CD8-positive, alpha-beta memory T cell (primary cell): ENCODE results near the gene SLC12A7. TPM values are rescaled to one million over a fixed set of nuclear protein-coding genes. Genes with fewer than 3 reads are reported as not detected.
A peak's percentile ranks its signal among the peaks of the same experiment; 100 is the strongest.
"Not testable (repeated sequence)": the region's sequence is repeated elsewhere in the genome, so short reads cannot be mapped to it uniquely, and the experiment has no call there.

Source experiments
- CTCF ChIA-PET: fragments of 350-600 bp; sonication (Branson Sonifier 250); formaldehyde crosslinking; loops from one replicate; lab custom pipeline; 2021; ENCODE audit warnings: antibody characterized with exemption; lab: Charles Lee
- POLR2A ChIA-PET: fragments of 350-600 bp; sonication (Branson Sonifier 250); formaldehyde crosslinking; loops from one replicate; lab custom pipeline; 2021; ENCODE audit warnings: antibody characterized with exemption; lab: Charles Lee
- DNase-seq, 5 donors: peaks; one replicate each; pipeline versions ENCODE4 v3.0.0 to v3.0.0-alpha.2; 2020 to 2022; ENCODE audit warnings: mixed read lengths in 1 of 5
- H3K27ac ChIP-seq: one replicate; pipeline ENCODE4 v1.7.0; 2013; ENCODE audit warnings: low read depth, mild to moderate bottlenecking, low read length, moderate library complexity
- H3K27me3 ChIP-seq: 2 replicates; pipeline ENCODE4 v1.7.0; 2013; ENCODE audit warnings: low read length, mild to moderate bottlenecking; ENCODE audit not compliant: insufficient read depth, poor library complexity, severe bottlenecking
- H3K36me3 ChIP-seq: 2 replicates; pipeline ENCODE4 v1.7.0; 2013; ENCODE audit warnings: mild to moderate bottlenecking, low read length, moderate library complexity; ENCODE audit not compliant: insufficient read depth
- H3K4me1 ChIP-seq: 2 replicates; pipeline ENCODE4 v1.7.0; 2013; ENCODE audit warnings: mild to moderate bottlenecking, low read length, moderate library complexity; ENCODE audit not compliant: insufficient read depth
- H3K4me3 ChIP-seq: 2 replicates; pipeline ENCODE4 v1.7.0; 2013; ENCODE audit warnings: mild to moderate bottlenecking, low read length
- H3K9me3 ChIP-seq: 2 replicates; pipeline ENCODE4 v1.7.0; 2013; ENCODE audit warnings: mild to moderate bottlenecking, low read length
- H3K27ac Mint-ChIP-seq, 8 donors: one replicate each; pipeline ENCODE4 v1.8.0; 2020 to 2021; ENCODE audit warnings: mixed read lengths in 8 of 8, mild to moderate bottlenecking in 6 of 8, inconsistent platforms in 3 of 8, moderate library complexity in 3 of 8
- H3K27me3 Mint-ChIP-seq, 2 donors: one replicate each; pipeline ENCODE4 v1.8.0; 2020 to 2021; ENCODE audit warnings: mixed read lengths in 2 of 2, mild to moderate bottlenecking in 1 of 2, moderate library complexity in 1 of 2
- H3K36me3 Mint-ChIP-seq, 3 donors: one replicate each; pipeline ENCODE4 v1.8.0; 2020 to 2021; ENCODE audit warnings: mixed read lengths in 3 of 3, inconsistent platforms in 1 of 3, mild to moderate bottlenecking in 1 of 3
- H3K4me1 Mint-ChIP-seq, 3 donors: one replicate each; pipeline ENCODE4 v1.8.0; 2020 to 2021; ENCODE audit warnings: mixed read lengths in 3 of 3, inconsistent platforms in 1 of 3, mild to moderate bottlenecking in 1 of 3
- H3K4me3 Mint-ChIP-seq, 7 donors: one replicate each; pipeline ENCODE4 v1.8.0; 2020 to 2021; ENCODE audit warnings: mixed read lengths in 7 of 7, mild to moderate bottlenecking in 6 of 7, moderate library complexity in 4 of 7, inconsistent platforms in 2 of 7
- H3K9me3 Mint-ChIP-seq, 5 donors: one replicate each; pipeline ENCODE4 v1.8.0; 2020 to 2022; ENCODE audit warnings: mixed read lengths in 5 of 5, mild to moderate bottlenecking in 3 of 5, moderate library complexity in 2 of 5, inconsistent platforms in 1 of 5
- polyA plus RNA-seq: library from polyadenylated mRNA; unstranded; fragments of 300-500 nt; fragmentation: Illumina TruSeq; gene quantifications from one replicate; pipeline ENCODE4 v1.2.3, GENCODE V29; 2021
- total RNA-seq, 2 experiments: library from RNA; stranded (reverse); gene quantifications; one replicate each; pipeline ENCODE4 v1.2.3, GENCODE V29; 2021

The SLC12A7 gene
- total and polyA plus RNA-seq, 3 experiments from 2014 or later = 4.9 to 20.0 (median 6.6) TPM

DNA sequence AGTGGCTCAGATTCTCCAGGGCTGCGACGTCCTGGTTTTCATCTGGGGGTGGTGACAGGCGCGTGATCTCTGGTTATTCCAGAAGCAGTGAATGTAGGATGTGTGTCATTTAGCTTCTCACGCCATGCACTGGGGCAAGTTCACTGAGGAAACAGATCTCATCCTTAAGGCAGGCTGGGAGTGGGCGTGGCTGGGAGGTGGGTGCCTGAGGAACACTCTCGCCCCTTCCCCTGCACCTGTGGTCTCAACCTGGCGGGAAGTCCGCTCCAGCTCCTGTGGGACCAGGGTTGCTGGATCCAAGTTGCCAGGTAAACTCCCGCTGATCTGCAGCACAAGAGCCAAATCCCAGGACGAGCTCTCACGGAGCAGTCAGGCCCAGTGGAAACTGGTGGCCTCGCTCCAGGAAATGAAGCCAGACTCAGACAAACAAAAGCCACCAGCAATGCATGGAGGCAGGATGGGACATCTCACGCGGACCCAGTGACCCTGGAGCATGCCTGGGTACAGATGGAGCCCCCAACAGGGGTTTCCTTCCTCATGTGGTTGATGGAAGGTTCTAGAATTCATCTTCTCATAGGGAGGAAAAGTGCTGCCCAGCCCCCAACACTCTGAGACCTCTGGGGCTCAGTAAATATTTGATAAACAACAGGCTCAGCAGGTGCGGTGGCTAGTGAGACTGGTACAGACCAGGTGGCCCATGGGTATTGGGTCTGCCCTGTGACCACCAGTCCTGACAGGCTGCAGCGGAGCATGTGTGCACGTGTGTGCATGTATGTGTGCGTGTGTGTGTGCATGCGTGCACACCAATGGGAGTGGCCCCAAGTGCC is 16.3 kb upstream of the SLC12A7 start:
- ChIA-PET POLR2A (no interaction called here), CTCF (no interaction called here)

DNA sequence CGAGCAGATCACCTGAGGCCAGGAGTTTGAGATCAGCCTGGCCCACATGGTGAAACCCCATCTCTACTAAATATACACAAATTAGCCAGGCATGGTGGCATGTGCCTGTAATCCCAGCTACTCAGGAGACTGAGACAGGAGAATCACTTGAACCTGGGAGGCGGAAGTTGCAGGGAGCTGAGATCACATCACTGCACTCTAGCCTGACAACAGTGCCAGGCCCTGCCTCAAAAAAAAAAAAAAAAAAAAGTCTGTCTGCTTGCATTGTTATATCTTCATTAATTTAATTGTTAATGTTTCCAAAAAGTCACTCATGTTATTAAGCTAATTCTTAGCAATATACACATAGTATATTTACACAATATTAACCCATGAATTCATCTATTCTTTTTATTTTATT is 13.8 kb upstream of the SLC12A7 start:
- H3K27ac Mint-ChIP-seq, H3K27me3 ChIP-seq, H3K9me3 Mint-ChIP-seq, H3K4me1 Mint-ChIP-seq, H3K36me3 Mint-ChIP-seq, H3K4me1 ChIP-seq, POLR2A ChIA-PET, H3K4me3 ChIP-seq, CTCF ChIA-PET, H3K27ac ChIP-seq, DNase-seq, H3K27me3 Mint-ChIP-seq, H3K9me3 ChIP-seq, H3K4me3 Mint-ChIP-seq, H3K36me3 ChIP-seq: not testable (repeated sequence)

More for the DNA sequence above, 16.3 kb upstream of the SLC12A7 start:
- Histone ChIP-seq H3K9me3 (no peaks in the 10 kb centered on the region), H3K27ac (no peak overlapping the region), H3K27me3 (no peaks in the 10 kb centered on the region), H3K36me3 (no peaks in the 10 kb centered on the region), H3K4me1 (no peaks in the 10 kb centered on the region), H3K4me3 (no peak overlapping the region)
- H3K4me1 Mint-ChIP-seq = peaks cover 0 to 2% (median 0%) of the 10 kb centered on the region in 3 donors
- no peaks in the 10 kb centered on the region for H3K36me3 Mint-ChIP-seq
- H3K9me3 Mint-ChIP-seq = no peaks in the 10 kb centered on the region
- no peak for DNase-seq
- H3K27me3 Mint-ChIP-seq = peaks cover 0 to 8% of the 10 kb centered on the region in 2 donors
- peak overlapping the region in 1 of 8 donors; percentile 27 for H3K27ac Mint-ChIP-seq
- H3K4me3 Mint-ChIP-seq = no peak overlapping the region

DNA sequence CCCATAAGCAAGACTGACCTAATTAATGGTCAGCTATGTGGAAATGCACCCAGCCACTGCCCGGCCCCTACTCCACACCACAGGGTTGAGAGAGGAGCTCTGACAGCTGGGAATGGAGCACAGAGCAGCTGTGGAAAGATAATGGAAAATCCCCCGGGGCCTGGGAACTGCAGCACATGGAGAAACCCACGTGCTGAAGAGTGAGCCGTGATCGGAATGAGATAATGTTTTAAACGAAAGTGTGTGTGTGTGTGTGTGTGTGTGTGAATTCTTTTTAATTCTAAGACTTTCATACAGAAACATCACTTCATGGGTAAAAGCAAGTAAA is 13.1 kb upstream of the SLC12A7 start:
- H3K27ac ChIP-seq = no peak overlapping the region
- POLR2A ChIA-PET = no interaction called here
- no peak overlapping the region for H3K4me3 ChIP-seq
- Mint-ChIP-seq H3K27me3 (peaks cover 0 to 9% of the 10 kb centered on the region in 2 donors), H3K27ac (no peak overlapping the region), H3K36me3 (no peaks in the 10 kb centered on the region), H3K4me3 (no peak overlapping the region), H3K9me3 (no peaks in the 10 kb centered on the region), H3K4me1 (peaks cover 0 to 2% (median 0%) of the 10 kb centered on the region in 3 donors)
- no peaks in the 10 kb centered on the region for H3K36me3 ChIP-seq
- H3K27me3 ChIP-seq = no peaks in the 10 kb centered on the region
- DNase-seq = no peak
- CTCF ChIA-PET = no interaction called here
- no peaks in the 10 kb centered on the region for H3K4me1 ChIP-seq
- H3K9me3 ChIP-seq = no peaks in the 10 kb centered on the region

DNA sequence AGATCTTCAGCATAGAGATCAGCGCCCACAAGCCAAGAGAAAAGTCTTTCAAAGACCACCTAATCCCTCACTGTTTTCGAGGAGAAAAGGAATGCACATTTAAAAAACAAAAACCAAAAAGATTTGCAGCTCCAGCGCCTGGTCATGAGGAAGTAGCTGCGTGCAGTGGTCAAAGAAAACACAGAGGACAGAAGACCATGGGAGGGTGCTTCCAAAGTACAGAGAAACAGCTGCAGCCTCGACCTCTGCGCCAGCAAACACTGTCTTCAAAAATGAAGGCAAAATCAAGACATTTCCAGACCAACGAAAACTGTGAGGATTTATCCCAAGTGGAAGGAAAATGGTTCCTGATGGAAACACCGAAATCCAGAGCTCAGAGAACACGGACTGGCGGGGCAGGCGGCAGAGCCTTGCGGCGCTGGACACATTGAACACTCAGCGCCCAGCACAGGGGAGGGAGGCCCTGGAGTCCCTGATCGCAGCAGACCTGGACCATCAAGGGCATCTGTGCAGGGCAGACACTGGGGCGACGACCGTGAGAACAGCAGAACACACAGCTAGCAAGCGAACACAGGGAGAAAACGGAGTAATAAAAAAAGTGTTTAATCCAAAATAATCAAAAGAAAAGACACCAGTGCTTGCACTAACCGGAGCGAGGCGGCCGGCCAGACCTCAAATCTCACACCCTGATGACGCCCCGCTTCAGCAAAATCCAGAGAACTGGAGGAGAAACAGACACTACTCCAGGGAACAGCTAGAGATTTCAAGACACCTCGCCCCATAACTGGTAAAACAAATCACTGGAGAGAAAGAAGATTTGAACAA is 12.6 kb upstream of the SLC12A7 start:
- H3K27ac Mint-ChIP-seq = peak overlapping the region in 1 of 8 donors; percentile 52
- no peaks in the 10 kb centered on the region for H3K36me3 Mint-ChIP-seq
- Histone ChIP-seq H3K4me3 (no peak overlapping the region), H3K36me3 (no peaks in the 10 kb centered on the region), H3K9me3 (no peaks in the 10 kb centered on the region), H3K27me3 (no peaks in the 10 kb centered on the region), H3K4me1 (no peaks in the 10 kb centered on the region), H3K27ac (no peak overlapping the region)
- H3K4me3 Mint-ChIP-seq = no peak overlapping the region
- CTCF ChIA-PET = no interaction called here
- H3K4me1 Mint-ChIP-seq = peaks cover 0 to 2% (median 0%) of the 10 kb centered on the region in 3 donors
- peaks cover 0 to 9% of the 10 kb centered on the region in 2 donors for H3K27me3 Mint-ChIP-seq
- DNase-seq = no peak
- H3K9me3 Mint-ChIP-seq = no peaks in the 10 kb centered on the region
- POLR2A ChIA-PET = no interaction called here

DNA sequence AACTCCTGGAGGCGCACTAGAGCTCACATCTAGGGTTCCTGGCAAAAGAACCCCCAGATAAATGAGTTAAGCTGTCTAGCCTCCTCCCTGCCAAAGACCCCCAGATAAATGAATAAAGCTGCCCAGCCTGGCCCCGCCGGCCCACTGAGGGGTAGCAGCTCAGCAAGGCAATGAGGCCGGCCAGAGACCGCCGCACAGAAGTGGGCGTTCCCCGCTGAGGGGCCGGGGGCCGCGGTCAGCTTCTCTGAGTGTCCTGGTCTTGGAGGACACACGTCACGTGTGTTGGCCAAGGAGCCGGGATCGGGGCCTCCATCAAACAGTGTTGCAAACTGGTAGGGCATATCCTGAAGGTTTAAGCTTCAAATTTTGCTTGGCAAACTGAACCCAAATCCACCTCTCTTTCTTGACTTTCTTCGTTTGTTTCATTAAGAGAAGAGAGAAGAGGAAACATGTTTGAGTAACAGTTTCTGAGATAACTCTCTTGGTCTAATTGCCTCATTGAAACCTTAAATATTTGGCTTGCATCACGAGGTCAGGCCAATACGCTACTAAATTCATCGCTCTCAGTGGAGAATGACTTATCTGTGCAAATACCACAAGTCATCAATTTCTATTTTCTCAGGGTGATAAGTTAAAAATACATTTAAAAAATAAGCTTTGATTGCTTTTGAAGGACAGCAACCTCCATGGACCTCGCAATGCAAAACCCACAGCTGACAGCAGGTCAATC is 11.7 kb upstream of the SLC12A7 start:
- DNase-seq = no peak
- H3K27me3 ChIP-seq = no peaks in the 10 kb centered on the region
- Mint-ChIP-seq H3K9me3 (no peaks in the 10 kb centered on the region), H3K4me3 (no peak overlapping the region), H3K27ac (peak overlapping the region in 1 of 8 donors; percentile 52), H3K4me1 (peaks cover 0 to 2% (median 0%) of the 10 kb centered on the region in 3 donors), H3K36me3 (no peaks in the 10 kb centered on the region), H3K27me3 (peaks cover 0 to 9% of the 10 kb centered on the region in 2 donors)
- CTCF ChIA-PET = no interaction called here
- no peaks in the 10 kb centered on the region for H3K36me3 ChIP-seq
- no peaks in the 10 kb centered on the region for H3K9me3 ChIP-seq
- no peaks in the 10 kb centered on the region for H3K4me1 ChIP-seq
- H3K27ac ChIP-seq = no peak overlapping the region
- POLR2A ChIA-PET = no interaction called here
- H3K4me3 ChIP-seq = no peak overlapping the region

DNA sequence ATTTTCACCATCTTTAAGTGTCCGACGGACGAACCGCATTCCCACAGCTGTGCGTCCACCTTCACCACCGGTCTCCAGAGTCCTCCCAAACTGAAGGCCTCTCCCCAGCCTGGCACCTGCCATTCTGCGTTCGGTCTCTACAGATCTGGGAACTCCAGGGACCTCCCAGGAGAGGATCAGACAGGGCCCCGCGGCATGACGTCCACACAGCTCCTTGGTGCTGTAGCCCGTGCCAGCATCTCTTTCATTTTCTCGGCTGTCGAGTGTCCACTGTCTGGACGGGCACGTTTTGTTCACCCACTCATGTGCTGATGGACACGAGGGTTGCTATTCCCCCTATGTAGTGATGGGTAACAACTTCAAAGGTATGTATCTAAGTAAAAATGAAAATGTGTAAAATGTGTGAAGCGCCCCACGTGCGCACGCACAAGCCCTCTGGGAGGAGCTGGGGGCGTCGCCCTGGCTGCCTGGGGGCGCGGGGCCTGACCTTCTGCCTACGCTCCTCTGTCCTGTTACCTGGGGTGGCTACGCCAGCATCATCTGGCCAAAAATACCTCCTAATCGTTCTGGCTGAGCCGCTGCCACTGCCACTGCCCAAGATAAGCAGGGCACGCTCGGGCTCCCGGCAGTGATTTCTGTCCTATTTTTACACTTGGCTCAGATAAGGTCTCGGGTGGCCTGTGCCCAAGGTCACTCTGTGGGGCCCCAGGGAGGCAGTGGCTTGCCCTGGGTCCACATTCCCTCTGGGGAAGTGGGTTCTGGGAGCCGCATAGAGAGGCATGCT is 10.8 kb upstream of the SLC12A7 start:
- Mint-ChIP-seq H3K27me3 (peaks cover 0 to 7% of the 10 kb centered on the region in 2 donors), H3K9me3 (no peaks in the 10 kb centered on the region), H3K27ac (no peak overlapping the region), H3K4me3 (no peak overlapping the region), H3K4me1 (peaks cover 0 to 2% (median 0%) of the 10 kb centered on the region in 3 donors), H3K36me3 (no peaks in the 10 kb centered on the region)
- Histone ChIP-seq H3K27me3 (no peaks in the 10 kb centered on the region), H3K9me3 (no peaks in the 10 kb centered on the region), H3K4me3 (no peak overlapping the region), H3K36me3 (no peaks in the 10 kb centered on the region), H3K27ac (no peak overlapping the region), H3K4me1 (no peaks in the 10 kb centered on the region)
- CTCF ChIA-PET = no interaction called here
- DNase-seq = no peak
- POLR2A ChIA-PET = no interaction called here

DNA sequence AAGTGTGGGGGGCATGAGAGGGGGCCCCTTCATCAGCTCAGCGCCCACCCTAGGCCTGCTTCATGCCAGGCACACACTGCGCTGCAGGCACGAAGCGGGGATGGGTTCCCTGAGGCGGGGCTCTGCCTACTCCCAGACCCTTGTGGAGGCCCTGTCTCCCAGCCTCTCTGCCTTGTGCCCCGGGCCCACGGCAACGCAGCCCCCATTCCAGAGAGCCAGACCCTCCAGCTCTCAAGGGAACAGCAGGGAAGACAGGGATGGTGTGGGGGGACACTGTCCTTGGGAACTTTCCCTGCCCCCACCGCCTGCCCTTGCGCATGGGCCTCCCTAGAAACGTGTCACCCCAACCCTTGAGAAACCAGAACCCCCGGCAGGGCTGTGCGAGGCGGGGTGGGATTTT is 10.0 kb upstream of the SLC12A7 start:
- ChIA-PET CTCF (no interaction called here), POLR2A (no interaction called here)
- H3K4me1 ChIP-seq = no peaks in the 10 kb centered on the region
- no peaks in the 10 kb centered on the region for H3K9me3 ChIP-seq
- no peak overlapping the region for H3K4me3 ChIP-seq
- Mint-ChIP-seq H3K27ac (no peak overlapping the region), H3K9me3 (no peaks in the 10 kb centered on the region), H3K4me1 (no peaks in the 10 kb centered on the region), H3K36me3 (no peaks in the 10 kb centered on the region), H3K27me3 (peaks cover 0 to 5% of the 10 kb centered on the region in 2 donors), H3K4me3 (no peak overlapping the region)
- H3K27ac ChIP-seq = no peak overlapping the region
- no peak for DNase-seq
- H3K27me3 ChIP-seq = no peaks in the 10 kb centered on the region
- H3K36me3 ChIP-seq = no peaks in the 10 kb centered on the region
